GM12878 (cell line): ENCODE data around the gene PGM5. TPM values are rescaled to one million over a fixed set of nuclear protein-coding genes. Genes with fewer than 3 reads are reported as not detected.

Experiments
- ATAC-seq: fragments of 200-7000 bp; cut with Tn5 transposase; 3 replicates; pipeline ENCODE4 v1.9.1; 2020; ENCODE audit warnings: mild to moderate bottlenecking, moderate library complexity
- BruUV-seq: library from RNA; stranded (reverse); fragments of 400-500 nt; replicated peaks from 2 replicates; lab custom pipeline; 2021; lab: Mats Ljungman, UMichigan
- CTCF ChIA-PET: fragments of 300-600 bp; sonication (Branson Sonifier 250); formaldehyde crosslinking; extraction: SDS; loops from one replicate; lab custom pipeline; 2021; ENCODE audit warnings: inconsistent platforms; lab: Yijun Ruan, JAX
- POLR2A ChIA-PET: fragments of 350-600 bp; formaldehyde crosslinking; extraction: SDS; loops from one replicate; lab custom pipeline; 2021; ENCODE audit warnings: inconsistent platforms; lab: Charles Lee
- RAD21 ChIA-PET: fragments of 300-600 bp; sonication (Branson Sonifier 250); formaldehyde crosslinking; loops from one replicate; lab custom pipeline; 2023; ENCODE audit warnings: antibody characterized with exemption; ENCODE audit not compliant: unreplicated experiment; lab: Charles Lee
- SMC1A ChIA-PET: fragments of 300-600 bp; sonication (Branson Sonifier 250); formaldehyde crosslinking; loops from one replicate; lab custom pipeline; 2023; ENCODE audit not compliant: unreplicated experiment, uncharacterized antibody; lab: Charles Lee
- DNase-seq: peaks from one replicate; pipeline ENCODE4 v3.0.0-alpha.2; 2011; ENCODE audit warnings: low read depth, low spot score
- FAIRE-seq: peaks from 3 replicates; lab custom pipeline; 2011; peaks lifted over from hg19 to GRCh38; lab: Jason Lieb, UNC
- H2AFZ ChIP-seq: 2 replicates; pipeline ENCODE4 v1.6.0; 2011; ENCODE audit warnings: low read depth, low read length, control low read depth; ENCODE audit not compliant: control insufficient read depth
- H3K27ac ChIP-seq: 2 replicates; pipeline ENCODE4 v1.5.1; 2011; ENCODE audit warnings: control low read depth; ENCODE audit not compliant: control insufficient read depth, insufficient read depth
- H3K27me3 ChIP-seq, 2 experiments: replicated peaks in 1 of 2; 2 replicates each; pipeline versions ENCODE4 v1.6.0 to v1.6.1; 2011; ENCODE audit warnings: low read length in 1 of 2; ENCODE audit not compliant: control insufficient read depth in 2 of 2, insufficient read depth in 2 of 2
- H3K36me3 ChIP-seq, 2 experiments: 2 replicates each; pipeline ENCODE4 v1.5.1; 2011; ENCODE audit warnings: low read length in 1 of 2; ENCODE audit not compliant: control insufficient read depth in 2 of 2, insufficient read depth in 2 of 2
- H3K4me1 ChIP-seq: 2 replicates; pipeline ENCODE4 v1.6.1; 2011; ENCODE audit warnings: mild to moderate bottlenecking, low read length, moderate library complexity, mixed read lengths; ENCODE audit not compliant: control insufficient read depth, insufficient read depth
- H3K4me2 ChIP-seq: 2 replicates; pipeline ENCODE4 v1.6.0; 2011; ENCODE audit warnings: control low read depth; ENCODE audit not compliant: control insufficient read depth, insufficient read depth
- H3K4me3 ChIP-seq: fragments of 200-600 bp; sonication (generic); 2 replicates; pipeline ENCODE4 v1.5.1; 2016
- H3K79me2 ChIP-seq: 2 replicates; pipeline ENCODE4 v1.6.0; 2011; ENCODE audit warnings: low read length; ENCODE audit not compliant: control insufficient read depth, insufficient read depth
- H3K9ac ChIP-seq: 2 replicates; pipeline ENCODE4 v1.8.0; 2011; ENCODE audit warnings: low read length, control low read depth, mixed read lengths; ENCODE audit not compliant: control insufficient read depth, insufficient read depth
- H3K9me3 ChIP-seq: replicated peaks from 3 replicates; pipeline ENCODE4 v1.5.1; 2011; ENCODE audit warnings: mild to moderate bottlenecking, low read length; ENCODE audit not compliant: control insufficient read depth, insufficient read depth
- H4K20me1 ChIP-seq: 2 replicates; pipeline ENCODE4 v1.6.0; 2011; ENCODE audit not compliant: control insufficient read depth, insufficient read depth
- BACH1 ChIP-seq: fragments of 450-650 bp; IDR thresholded peaks from 2 replicates; pipeline ENCODE4 v1.6.1; 2017; ENCODE audit warnings: mild to moderate bottlenecking, borderline replicate concordance
- CREB1 ChIP-seq: IDR thresholded peaks from 2 replicates; pipeline ENCODE4 v1.6.1; 2012; ENCODE audit warnings: low read depth, mild to moderate bottlenecking, inconsistent platforms
- IKZF2 ChIP-seq, 2 experiments: fragments of 450-650 bp; IDR thresholded peaks; 2 replicates each; pipeline ENCODE4 v1.6.1; 2017; ENCODE audit warnings: mild to moderate bottlenecking in 2 of 2, moderate library complexity in 2 of 2
- JUNB ChIP-seq: IDR thresholded peaks from 2 replicates; pipeline ENCODE4 v1.6.1; 2016; ENCODE audit warnings: antibody characterized with exemption, mild to moderate bottlenecking
- MTA3 ChIP-seq: IDR thresholded peaks from 2 replicates; pipeline ENCODE4 v1.6.1; 2012; ENCODE audit warnings: low read length, inconsistent platforms, borderline replicate concordance
- NBN ChIP-seq: fragments of 450-650 bp; IDR thresholded peaks from 2 replicates; pipeline ENCODE4 v1.6.1; 2016
- PRDM15 ChIP-seq: fragments of 450-650 bp; formaldehyde crosslinking; IDR thresholded peaks from 2 replicates; pipeline ENCODE4 v1.4.0; 2020; ENCODE audit warnings: mild to moderate bottlenecking, moderate library complexity
- RELA ChIP-seq: fragments of 450-650 bp; IDR thresholded peaks from 2 replicates; pipeline ENCODE4 v1.8.0; 2014; ENCODE audit warnings: borderline replicate concordance; ENCODE audit not compliant: partially characterized antibody
- SPI1 ChIP-seq: IDR thresholded peaks from 2 replicates; pipeline ENCODE4 v1.6.1; 2011; ENCODE audit warnings: low read depth, mild to moderate bottlenecking, low read length, moderate library complexity, borderline replicate concordance; ENCODE audit not compliant: insufficient read depth
- SRF ChIP-seq, 2 experiments: IDR thresholded peaks; 2 replicates each; pipeline ENCODE4 v1.6.1; 2011; ENCODE audit warnings: low read depth in 2 of 2, low read length in 2 of 2, mild to moderate bottlenecking in 1 of 2, moderate library complexity in 1 of 2
- TBL1XR1 ChIP-seq: IDR thresholded peaks from 2 replicates; pipeline ENCODE4 v1.6.1; 2012; ENCODE audit warnings: low read depth, low read length, improper control_type of control experiment
- YY1 ChIP-seq: IDR thresholded peaks from 2 replicates; pipeline ENCODE4 v1.6.1; 2011; ENCODE audit warnings: low read depth, mild to moderate bottlenecking, low read length
- ZNF207 ChIP-seq: fragments of 450-650 bp; IDR thresholded peaks from 2 replicates; pipeline ENCODE4 v1.6.1; 2014; ENCODE audit warnings: antibody characterized with exemption, mild to moderate bottlenecking, borderline replicate concordance
- in situ Hi-C: fragments of 300-500 bp; cut with MboI; formaldehyde crosslinking; loops from 9 replicates; pipeline ENCODE4 v1.14.3; 2018; ENCODE audit warnings: mixed read lengths
- intact Hi-C: fragments of 100-400 bp; cut with micrococcal nuclease; formaldehyde crosslinking; loops from one replicate; pipeline ENCODE4 v1.14.2; 2022; ENCODE audit not compliant: unreplicated experiment
- polyA plus RNA-seq, 11 experiments: library from polyadenylated mRNA; depleted of rRNA in 4 of 11; unstranded in 6 of 11; stranded (reverse) in 5 of 11; fragments of >200 nt; fragmentation: Nextera tagmentation in 4 of 11; fragmentation: Illumina TruSeq in 1 of 11; extraction: Ambion mirVana in 4 of 11; extraction: Trizol in 1 of 11; gene quantifications; 1 replicate in 1 of 11; 2 replicates in 10 of 11; pipeline versions ENCODE4 v1.2.1 to v1.2.3, GENCODE V29; 2011 to 2016; ENCODE audit warnings: inconsistent platforms in 2 of 11, missing spikeins in 2 of 11, low read depth in 1 of 11
- total RNA-seq, 4 experiments: library from RNA; depleted of rRNA in 3 of 4; stranded (reverse); fragments of >200 nt in 3 of 4; fragmentation: Illumina TruSeq in 1 of 4; extraction: Trizol in 1 of 4; gene quantifications; 2 replicates each; pipeline versions ENCODE4 v1.2.1 to v1.2.3, GENCODE V29; 2013 to 2021
- TF ChIP-seq, protein P1 (sequence below): fragments of 450-650 bp; conservative IDR thresholded peaks from 2 replicates; pipeline ENCODE4 v1.6.1; 2017; ENCODE audit warnings: mild to moderate bottlenecking, moderate library complexity
- TF ChIP-seq, protein P2 (sequence below): fragments of 450-650 bp; IDR thresholded peaks from 2 replicates; pipeline ENCODE4 v1.6.1; 2017; ENCODE audit warnings: mild to moderate bottlenecking, low read depth, inconsistent platforms; ENCODE audit not compliant: poor library complexity, severe bottlenecking

The PGM5 gene
- total and polyA plus RNA-seq, 10 of the 15 experiments (the other 5 are each of a cell fraction or from before 2014, with no cell fraction given) = 0.28 to 0.73 TPM; not detected in 8

GRCh38 chr9:68546596-68547390, 190.4 kb downstream of the PGM5 start (continued):
- TF ChIP-seq IKZF2 (IDR thresholded peaks at IDR 0.05) (peak; percentile 89 to 91), YY1 (peak; percentile 17; the same call in 1 of the 2 replicates), SRF (IDR thresholded peaks at IDR 0.05; ENCODE audit: low read depth in 2 of 2, low read length in 2 of 2) (0 out of 4 replicates have a peak, but pooled peaks of 1 of the 2 experiments have one; percentile 17), JUNB (peak; percentile 90), ZNF207 (no peak), MTA3 (peak; percentile 84; the same call in 1 of the 2 replicates), RELA (no peak)
- TF ChIP-seq, protein P1, sequence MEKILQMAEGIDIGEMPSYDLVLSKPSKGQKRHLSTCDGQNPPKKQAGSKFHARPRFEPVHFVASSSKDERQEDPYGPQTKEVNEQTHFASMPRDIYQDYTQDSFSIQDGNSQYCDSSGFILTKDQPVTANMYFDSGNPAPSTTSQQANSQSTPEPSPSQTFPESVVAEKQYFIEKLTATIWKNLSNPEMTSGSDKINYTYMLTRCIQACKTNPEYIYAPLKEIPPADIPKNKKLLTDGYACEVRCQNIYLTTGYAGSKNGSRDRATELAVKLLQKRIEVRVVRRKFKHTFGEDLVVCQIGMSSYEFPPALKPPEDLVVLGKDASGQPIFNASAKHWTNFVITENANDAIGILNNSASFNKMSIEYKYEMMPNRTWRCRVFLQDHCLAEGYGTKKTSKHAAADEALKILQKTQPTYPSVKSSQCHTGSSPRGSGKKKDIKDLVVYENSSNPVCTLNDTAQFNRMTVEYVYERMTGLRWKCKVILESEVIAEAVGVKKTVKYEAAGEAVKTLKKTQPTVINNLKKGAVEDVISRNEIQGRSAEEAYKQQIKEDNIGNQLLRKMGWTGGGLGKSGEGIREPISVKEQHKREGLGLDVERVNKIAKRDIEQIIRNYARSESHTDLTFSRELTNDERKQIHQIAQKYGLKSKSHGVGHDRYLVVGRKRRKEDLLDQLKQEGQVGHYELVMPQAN = no peak

GRCh38 chr9:68547417-68547816, 191.0 kb downstream of the PGM5 start:
- Histone ChIP-seq H3K9ac (no peak overlapping the region), H3K36me3 (no peaks in the 10 kb centered on the region), H2AFZ (no peak overlapping the region), H3K79me2 (no peaks in the 10 kb centered on the region), H4K20me1 (no peaks in the 10 kb centered on the region), H3K4me2 (no peak overlapping the region), H3K9me3 (no peaks in the 10 kb centered on the region), H3K27ac (no peak overlapping the region), H3K4me3 (no peak overlapping the region), H3K4me1 (peaks cover 29% of the 10 kb centered on the region), H3K27me3 (no peaks in the 10 kb centered on the region; a peak in 2 of 4 replicates)
- FAIRE-seq = no peak
- in situ Hi-C loops = loop anchor here (25.0 kb wide), 1 partner anchor 90 kb away; no protein-coding TSS in a partner anchor
- SMC1A ChIA-PET = no interaction called here
- no peak for DNase-seq
- no peak for ATAC-seq
- BruUV-seq = no TSS peak
- RAD21 ChIA-PET = no interaction called here
- POLR2A ChIA-PET = no interaction called here
- CTCF ChIA-PET = no interaction called here
- intact Hi-C loops = no loop called here
- no peak for TF ChIP-seq PRDM15
- no peak for TF ChIP-seq BACH1
- TF ChIP-seq, protein P2, sequence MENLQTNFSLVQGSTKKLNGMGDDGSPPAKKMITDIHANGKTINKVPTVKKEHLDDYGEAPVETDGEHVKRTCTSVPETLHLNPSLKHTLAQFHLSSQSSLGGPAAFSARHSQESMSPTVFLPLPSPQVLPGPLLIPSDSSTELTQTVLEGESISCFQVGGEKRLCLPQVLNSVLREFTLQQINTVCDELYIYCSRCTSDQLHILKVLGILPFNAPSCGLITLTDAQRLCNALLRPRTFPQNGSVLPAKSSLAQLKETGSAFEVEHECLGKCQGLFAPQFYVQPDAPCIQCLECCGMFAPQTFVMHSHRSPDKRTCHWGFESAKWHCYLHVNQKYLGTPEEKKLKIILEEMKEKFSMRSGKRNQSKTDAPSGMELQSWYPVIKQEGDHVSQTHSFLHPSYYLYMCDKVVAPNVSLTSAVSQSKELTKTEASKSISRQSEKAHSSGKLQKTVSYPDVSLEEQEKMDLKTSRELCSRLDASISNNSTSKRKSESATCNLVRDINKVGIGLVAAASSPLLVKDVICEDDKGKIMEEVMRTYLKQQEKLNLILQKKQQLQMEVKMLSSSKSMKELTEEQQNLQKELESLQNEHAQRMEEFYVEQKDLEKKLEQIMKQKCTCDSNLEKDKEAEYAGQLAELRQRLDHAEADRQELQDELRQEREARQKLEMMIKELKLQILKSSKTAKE = no peak
- TF ChIP-seq SPI1 = no peak
- no peak for TF ChIP-seq NBN
- no peak for TF ChIP-seq CREB1
- TF ChIP-seq TBL1XR1 = no peak
